Keratinocyte (primary cell): ENCODE data around the gene ANO9. TPM values are rescaled to one million over a fixed set of nuclear protein-coding genes. Genes with fewer than 3 reads are reported as not detected.
A peak's percentile ranks its signal among the peaks of the same experiment; 100 is the strongest.
"Not testable (repeated sequence)": the region's sequence is repeated elsewhere in the genome, so short reads cannot be mapped to it uniquely, and the experiment has no call there.

Source experiments
- DNase-seq: peaks from one replicate; pipeline ENCODE4 v3.0.0-alpha.2; 2011; ENCODE audit warnings: low read depth, missing footprints, low spot score
- FAIRE-seq: peaks from 2 replicates; lab custom pipeline; 2011; peaks lifted over from hg19 to GRCh38; lab: Jason Lieb, UNC
- H2AFZ ChIP-seq: 2 replicates; pipeline ENCODE4 v1.6.0; 2012; ENCODE audit warnings: low read length, control low read depth, inconsistent platforms; ENCODE audit not compliant: control insufficient read depth
- H3K27ac ChIP-seq: 2 replicates; pipeline ENCODE4 v1.5.1; 2011; ENCODE audit warnings: low read length; ENCODE audit not compliant: control insufficient read depth, insufficient read depth
- H3K27me3 ChIP-seq: 3 replicates; pipeline ENCODE4 v1.6.0; 2011; ENCODE audit warnings: low read length; ENCODE audit not compliant: control insufficient read depth, insufficient read depth; ENCODE audit errors: extremely low read depth
- H3K36me3 ChIP-seq, 2 experiments: 2 replicates in 1 of 2; 3 replicates in 1 of 2; pipeline ENCODE4 v1.5.1; 2011; ENCODE audit warnings: low read length in 2 of 2, mild to moderate bottlenecking in 1 of 2; ENCODE audit not compliant: control insufficient read depth in 2 of 2, insufficient read depth in 2 of 2; ENCODE audit errors: extremely low read depth in 1 of 2
- H3K4me1 ChIP-seq: 3 replicates; pipeline ENCODE4 v1.5.1; 2011; ENCODE audit warnings: low read length; ENCODE audit not compliant: control insufficient read depth, insufficient read depth; ENCODE audit errors: extremely low read depth
- H3K4me2 ChIP-seq: 3 replicates; pipeline ENCODE4 v1.6.0; 2011; ENCODE audit warnings: low read depth, low read length; ENCODE audit not compliant: control insufficient read depth, insufficient read depth; ENCODE audit errors: extremely low read depth
- H3K4me3 ChIP-seq, 3 experiments: fragments of 200-600 bp in 1 of 3; sonication (generic) in 1 of 3; 2 replicates in 2 of 3; 3 replicates in 1 of 3; pipeline ENCODE4 v1.5.1; 2011 to 2016; ENCODE audit warnings: low read length in 3 of 3, mild to moderate bottlenecking in 3 of 3, control low read depth in 2 of 3, inconsistent platforms in 1 of 3, low read depth in 1 of 3, mixed read lengths in 1 of 3, mixed run types in 1 of 3, moderate library complexity in 1 of 3; ENCODE audit not compliant: control insufficient read depth in 2 of 3, insufficient read depth in 2 of 3; ENCODE audit errors: extremely low read depth in 1 of 3
- H3K79me2 ChIP-seq: 2 replicates; pipeline ENCODE4 v1.6.0; 2012; ENCODE audit warnings: low read length; ENCODE audit not compliant: control insufficient read depth, insufficient read depth
- H3K9ac ChIP-seq: 3 replicates; pipeline ENCODE4 v1.6.0; 2011; ENCODE audit warnings: low read length; ENCODE audit not compliant: control insufficient read depth, insufficient read depth; ENCODE audit errors: extremely low read depth
- H3K9me1 ChIP-seq: 3 replicates; pipeline ENCODE4 v1.6.0; 2011; ENCODE audit warnings: low read length; ENCODE audit not compliant: control insufficient read depth, insufficient read depth; ENCODE audit errors: extremely low read depth
- H3K9me3 ChIP-seq: 2 replicates; pipeline ENCODE4 v1.5.1; 2012; ENCODE audit warnings: low read depth, low read length; ENCODE audit not compliant: control insufficient read depth
- H4K20me1 ChIP-seq: 3 replicates; pipeline ENCODE4 v1.6.0; 2011; ENCODE audit warnings: low read length; ENCODE audit not compliant: control insufficient read depth, insufficient read depth; ENCODE audit errors: extremely low read depth
- CTCF ChIP-seq, 3 experiments: IDR thresholded peaks in 1 of 3; conservative IDR thresholded peaks in 1 of 3; optimal IDR thresholded peaks in 1 of 3; 2 replicates in 2 of 3; 3 replicates in 1 of 3; pipeline versions ENCODE3 to v1.5.1; 2011; ENCODE audit warnings: low read length in 3 of 3, mild to moderate bottlenecking in 3 of 3, moderate library complexity in 2 of 3, control low read depth in 1 of 3, inconsistent platforms in 1 of 3; ENCODE audit not compliant: insufficient read depth in 2 of 3; ENCODE audit errors: extremely low read depth in 1 of 3
- EZH2 ChIP-seq: IDR thresholded peaks from one replicate; pipeline ENCODE4 v1.6.1; 2012; ENCODE audit warnings: inconsistent platforms, mild to moderate bottlenecking, low read length, moderate library complexity
- dilution Hi-C: fragments of 300-500 bp; cut with MboI; formaldehyde crosslinking; loops from one replicate; pipeline ENCODE4 v1.7.0; 2020; ENCODE audit warnings: low sequenced_read_pairs; ENCODE audit not compliant: extremely low pct_ligation_motif_present
- polyA plus RNA-seq, 5 experiments: library from polyadenylated mRNA; depleted of rRNA in 3 of 5; stranded (reverse) in 3 of 5; stranded (forward) in 1 of 5; unstranded in 1 of 5; fragments of >200 nt; gene quantifications; 1 replicate in 1 of 5; 2 replicates in 3 of 5; 3 replicates in 1 of 5; pipeline versions ENCODE4 v1.2.1 to v1.2.3, GENCODE V29; 2011 to 2012; ENCODE audit warnings: missing spikeins in 2 of 5, low read depth in 1 of 5, low replicate concordance in 1 of 5

ANO9 gene
- polyA plus RNA-seq, 1 donor (not counting 4 experiments of a cell fraction or from before 2014, with no cell fraction given) = 16.1 TPM

GRCh38 chr11:410711-411110 is 31.1 kb downstream of the ANO9 start:
- H3K4me2 ChIP-seq, dilution Hi-C loops, H3K9me3 ChIP-seq, H3K27ac ChIP-seq, DNase-seq, H4K20me1 ChIP-seq, H3K36me3 ChIP-seq, H3K27me3 ChIP-seq, FAIRE-seq, H2AFZ ChIP-seq, H3K9ac ChIP-seq, H3K9me1 ChIP-seq, H3K79me2 ChIP-seq, H3K4me3 ChIP-seq: not testable (repeated sequence)
- peaks cover 14% of the 10 kb centered on the region for H3K4me1 ChIP-seq

GRCh38 chr11:409600-410483 is 32.0 kb downstream of the ANO9 start:
- Histone ChIP-seq H4K20me1 (peaks cover 11% of the 10 kb centered on the region), H3K36me3 (peaks cover 10 to 11% of the 10 kb centered on the region in 2 experiments), H3K79me2 (no peaks in the 10 kb centered on the region), H3K4me3 (no peak overlapping the region), H2AFZ (no peak overlapping the region), H3K27me3 (peaks cover 4% of the 10 kb centered on the region), H3K4me1 (peaks cover 10% of the 10 kb centered on the region), H3K27ac (no peak overlapping the region), H3K4me2 (no peak overlapping the region), H3K9me3 (no peaks in the 10 kb centered on the region), H3K9me1 (no peaks in the 10 kb centered on the region), H3K9ac (no peak overlapping the region)
- peak in 2 of 3 experiments; percentile 7 to 18 for TF ChIP-seq CTCF (optimal IDR thresholded peaks at IDR 0.05 in 1 of 3, IDR thresholded peaks at IDR 0.05 in 1 of 3, conservative IDR thresholded peaks at IDR 0.05 in 1 of 3; ENCODE audit: extremely low read depth in 1 of 3, insufficient read depth in 2 of 3, low read length in 3 of 3)
- TF ChIP-seq EZH2 = no peak
- DNase-seq = no peak
- no peak for FAIRE-seq
- dilution Hi-C loops = no loop called here
